EL (cell line): Measurements from ENCODE around the gene SIRT2.

ENCODE experiments used
- DNase-seq: peaks from one replicate; pipeline ENCODE4 v3.0.0-alpha.2; 2016

Gene SIRT2

DNA sequence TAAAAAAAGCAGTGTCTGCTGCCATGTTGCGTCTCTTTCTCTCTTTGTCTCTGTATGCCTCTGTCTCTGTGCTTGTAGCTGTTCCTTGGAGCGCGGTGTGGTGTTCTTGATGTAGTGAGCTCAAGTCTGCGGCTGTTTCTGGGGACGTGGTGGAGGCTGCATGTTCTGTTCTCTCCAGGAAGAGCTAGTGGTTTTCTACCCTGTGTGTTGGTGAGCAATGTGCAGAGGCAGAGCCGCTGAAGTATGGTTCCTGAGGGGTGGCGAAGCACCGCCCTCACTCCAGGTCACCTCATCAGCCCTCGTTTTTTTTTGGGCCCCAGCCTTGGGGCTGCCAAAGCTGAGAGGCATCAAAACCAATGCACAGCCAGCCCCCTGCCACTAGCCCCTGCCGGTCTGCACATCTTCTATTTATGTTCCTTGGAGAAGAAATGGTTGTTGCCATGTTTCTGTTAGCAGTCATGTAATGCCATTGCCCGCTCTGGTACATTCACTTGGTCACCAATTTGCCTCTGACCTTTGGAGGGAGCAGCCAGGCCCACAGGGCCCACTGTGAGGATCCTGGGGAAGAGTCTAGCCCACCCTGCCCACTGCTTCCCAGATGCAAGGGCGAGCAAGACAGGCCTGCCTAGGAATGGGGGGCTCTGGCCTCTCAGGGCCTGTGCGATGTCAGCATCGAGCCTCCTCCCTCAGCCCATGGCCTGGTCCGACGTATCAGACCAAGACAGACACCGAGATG is 56.8 kb downstream of the SIRT2 start:
- DNase-seq: no peak

DNA sequence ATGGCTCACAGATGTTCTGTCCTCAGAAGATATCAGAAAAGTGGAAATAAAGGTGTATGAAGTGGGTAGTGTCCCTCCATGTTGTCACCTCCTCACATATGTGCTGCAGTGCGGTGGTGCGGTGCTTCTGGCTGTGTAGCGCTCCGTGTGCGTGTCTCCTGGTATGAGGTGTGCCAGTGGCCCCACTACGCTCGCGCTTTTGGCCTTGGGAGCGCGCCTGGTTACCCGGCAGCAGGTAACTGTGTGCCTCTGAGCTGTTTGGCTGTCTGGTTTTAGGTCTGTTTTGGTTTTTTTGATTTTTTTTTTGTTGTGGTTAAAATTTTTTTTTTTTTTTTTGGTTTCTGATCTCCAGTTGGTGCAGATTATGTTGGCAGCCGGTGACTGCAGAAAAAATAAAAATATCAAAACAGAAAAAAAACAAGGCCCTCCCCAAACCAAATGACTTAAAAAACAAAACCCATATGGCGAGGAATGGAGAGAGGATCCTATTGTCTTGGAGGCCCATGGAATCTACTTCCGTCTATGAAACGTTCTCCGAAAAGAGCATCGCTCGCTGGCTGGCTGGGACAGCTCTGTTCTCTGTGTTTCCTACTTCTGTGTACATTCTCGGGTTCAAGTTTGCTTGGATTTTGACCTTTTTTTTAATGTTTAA is 57.5 kb downstream of the SIRT2 start:
- no peak for DNase-seq

DNA sequence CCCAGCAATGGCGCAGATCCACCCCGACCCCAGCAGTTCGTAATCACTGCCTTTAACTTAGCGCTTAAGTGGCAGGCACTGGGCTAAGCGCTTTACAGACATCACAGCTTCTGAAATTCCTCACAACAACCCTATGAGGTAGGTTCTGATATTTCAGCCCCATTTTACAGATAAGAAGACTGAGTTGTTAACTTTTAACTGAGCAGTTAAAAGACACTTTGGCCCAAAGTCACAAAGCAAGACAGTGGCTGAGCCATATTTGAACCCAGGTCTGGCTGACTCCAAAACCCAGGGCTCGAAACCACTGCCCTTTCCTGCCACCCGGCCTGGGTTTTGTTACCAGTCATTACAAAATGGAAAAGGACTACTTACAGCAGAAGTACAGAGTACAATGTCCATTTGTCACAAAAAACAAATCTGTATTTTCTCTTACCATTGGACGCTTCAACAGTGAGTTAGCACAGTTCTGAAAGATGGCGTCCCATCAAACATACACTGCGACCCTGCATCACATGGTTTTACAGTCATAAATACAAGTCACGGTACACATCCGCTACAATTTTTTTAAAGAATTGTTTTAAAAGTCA is 58.1 kb downstream of the SIRT2 start:
- no peak for DNase-seq

DNA sequence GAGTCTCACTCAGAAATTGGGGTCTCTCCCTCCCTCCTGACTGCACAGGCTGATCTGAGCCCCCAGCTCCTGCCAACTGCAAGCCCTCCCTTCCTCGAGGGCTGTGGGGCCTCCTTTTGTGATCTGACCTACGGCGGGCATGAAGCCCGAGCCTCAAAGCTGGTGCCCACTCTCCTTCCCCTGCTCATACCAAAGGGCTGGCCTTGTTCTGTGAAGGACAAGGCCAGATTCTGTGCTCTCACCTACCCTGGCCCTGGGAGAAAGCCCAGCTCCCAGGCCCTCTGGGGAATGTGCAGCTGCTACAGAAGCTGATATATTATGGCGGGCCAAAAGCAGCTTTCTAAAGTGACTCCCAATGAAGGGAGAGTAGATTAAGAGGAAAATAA is 58.8 kb downstream of the SIRT2 start:
- no peak for DNase-seq

DNA sequence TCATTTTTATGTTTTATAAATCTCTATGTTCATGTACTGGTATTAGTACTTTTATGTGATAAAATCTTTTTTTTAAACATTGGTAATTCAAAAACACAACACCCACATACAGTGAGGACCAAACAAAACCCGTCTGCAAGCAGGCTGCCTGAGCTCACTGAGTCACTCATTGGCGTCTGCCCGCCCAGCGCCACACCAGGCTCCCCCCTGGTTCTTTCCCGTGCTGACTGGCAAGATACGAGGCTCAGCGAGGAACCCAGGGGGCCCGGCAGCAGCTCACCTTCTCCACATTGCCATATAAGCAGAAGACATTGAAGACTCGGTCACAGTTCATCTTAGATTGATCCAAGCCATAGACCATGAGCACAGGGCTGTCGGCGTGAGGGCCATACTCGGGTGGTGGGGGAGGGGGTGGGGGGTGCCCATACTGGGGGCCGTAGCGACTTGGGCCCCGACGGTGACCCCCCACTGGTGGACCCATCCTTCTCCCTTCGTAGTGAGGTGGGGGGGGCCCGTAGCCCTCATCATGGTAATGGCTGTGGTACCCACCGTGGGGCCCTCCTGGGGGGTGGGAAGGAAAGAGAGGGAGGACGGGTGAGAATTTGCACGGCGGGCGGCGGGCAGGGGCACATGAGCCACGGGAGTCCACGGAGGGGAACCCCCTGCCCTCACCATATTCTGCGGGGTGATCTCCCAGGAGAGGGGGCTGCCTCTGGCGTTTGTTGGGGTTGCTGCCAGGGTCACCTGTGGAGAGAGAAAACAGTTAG is 59.4 kb downstream of the SIRT2 start:
- DNase-seq: peak; percentile 37

DNA sequence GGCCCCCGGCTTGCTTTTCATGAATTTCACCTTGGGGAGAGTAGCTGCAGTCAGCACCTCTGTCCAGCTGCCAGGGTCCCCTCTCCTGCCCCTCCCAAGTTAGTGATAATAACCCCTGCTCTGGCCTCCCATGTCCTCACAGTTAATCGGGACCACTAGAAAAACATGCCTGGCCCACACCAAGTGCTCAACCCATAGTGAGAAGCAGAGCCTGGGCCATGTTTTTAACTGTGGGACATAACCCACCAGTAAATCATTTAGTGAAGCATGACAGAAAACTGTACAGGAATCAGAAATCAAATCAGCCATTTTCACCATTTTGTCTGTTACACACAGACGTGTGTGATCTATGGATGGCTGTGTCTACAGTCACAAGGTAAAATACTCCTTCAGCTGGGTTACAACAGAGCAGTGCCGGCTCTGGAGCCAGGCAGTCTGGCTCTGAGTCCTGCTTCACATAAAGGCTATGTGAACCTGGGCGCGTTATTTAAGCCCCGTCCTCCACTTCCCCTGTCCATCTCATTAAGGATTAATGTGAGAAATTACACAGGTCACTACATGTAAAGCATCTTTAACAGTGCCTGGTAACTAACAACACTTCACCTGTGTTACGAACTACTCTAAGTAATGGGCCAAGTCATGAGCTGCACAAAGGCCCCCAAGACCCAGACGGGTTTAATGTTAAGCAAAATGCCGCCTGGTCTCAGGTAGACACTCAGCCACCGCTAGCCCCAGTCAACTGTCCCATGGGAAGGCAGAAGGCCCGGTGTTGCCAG is 60.2 kb downstream of the SIRT2 start:
- DNase-seq: no peak

DNA sequence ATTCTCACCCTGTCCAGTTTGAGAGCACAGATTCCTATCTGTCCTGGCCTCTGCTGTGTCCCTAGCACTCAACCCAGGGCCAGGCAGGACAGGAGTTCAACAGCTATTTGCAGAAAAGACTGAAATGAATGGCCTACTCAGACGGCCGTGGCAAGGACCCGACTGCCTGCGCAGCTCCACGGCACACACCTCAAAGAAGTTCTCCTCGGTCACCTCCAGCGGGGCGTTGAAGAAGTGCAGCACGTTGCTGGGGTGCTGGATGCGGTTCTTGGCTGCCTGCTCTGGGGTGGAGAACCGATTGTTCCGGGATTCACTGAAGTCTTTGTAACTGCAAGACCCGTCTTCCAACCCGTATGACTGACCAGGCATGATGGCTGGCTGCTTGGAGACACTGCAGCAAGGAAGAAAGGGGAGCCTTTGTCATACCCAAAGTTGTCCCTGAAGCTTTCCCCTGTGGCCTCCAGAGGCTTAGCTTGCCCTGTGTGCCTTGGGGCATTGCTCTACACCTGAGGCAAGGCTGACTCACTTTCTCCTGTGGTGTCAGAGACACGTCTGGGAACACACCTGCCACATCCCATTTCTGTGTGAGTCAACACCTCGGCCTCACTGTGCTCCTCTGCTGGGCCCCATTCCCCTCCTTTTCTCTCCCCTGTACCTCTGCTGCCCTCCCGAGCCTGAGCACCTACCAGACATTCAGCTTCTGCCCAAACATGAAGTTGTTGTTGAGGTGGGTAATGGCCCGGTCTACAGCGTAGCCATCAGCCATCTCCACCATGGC is 61.0 kb downstream of the SIRT2 start:
- no peak for DNase-seq

DNA sequence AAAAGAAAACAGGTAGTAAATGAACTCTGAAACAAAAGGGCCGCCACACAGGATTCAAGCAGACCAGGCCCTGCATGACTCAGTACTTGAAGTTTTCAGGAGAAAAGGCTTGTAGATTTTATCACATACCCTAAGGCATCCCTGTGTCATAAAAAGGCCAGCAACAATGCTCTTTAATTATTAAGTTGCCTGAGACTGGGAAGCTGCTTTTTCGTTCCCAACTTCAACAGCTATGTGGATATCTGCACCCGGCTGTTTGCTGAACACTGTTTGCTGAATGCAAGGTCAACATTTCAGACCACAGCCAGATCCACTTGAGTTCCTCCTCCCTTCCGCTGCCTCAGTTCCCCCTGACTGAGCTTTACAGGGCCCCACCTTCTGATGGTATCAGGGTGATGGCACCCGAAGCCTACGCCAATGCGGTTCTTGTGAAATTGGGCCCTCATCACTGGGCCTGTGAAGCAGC is 61.7 kb downstream of the SIRT2 start:
- DNase-seq: peak; percentile 83

DNA sequence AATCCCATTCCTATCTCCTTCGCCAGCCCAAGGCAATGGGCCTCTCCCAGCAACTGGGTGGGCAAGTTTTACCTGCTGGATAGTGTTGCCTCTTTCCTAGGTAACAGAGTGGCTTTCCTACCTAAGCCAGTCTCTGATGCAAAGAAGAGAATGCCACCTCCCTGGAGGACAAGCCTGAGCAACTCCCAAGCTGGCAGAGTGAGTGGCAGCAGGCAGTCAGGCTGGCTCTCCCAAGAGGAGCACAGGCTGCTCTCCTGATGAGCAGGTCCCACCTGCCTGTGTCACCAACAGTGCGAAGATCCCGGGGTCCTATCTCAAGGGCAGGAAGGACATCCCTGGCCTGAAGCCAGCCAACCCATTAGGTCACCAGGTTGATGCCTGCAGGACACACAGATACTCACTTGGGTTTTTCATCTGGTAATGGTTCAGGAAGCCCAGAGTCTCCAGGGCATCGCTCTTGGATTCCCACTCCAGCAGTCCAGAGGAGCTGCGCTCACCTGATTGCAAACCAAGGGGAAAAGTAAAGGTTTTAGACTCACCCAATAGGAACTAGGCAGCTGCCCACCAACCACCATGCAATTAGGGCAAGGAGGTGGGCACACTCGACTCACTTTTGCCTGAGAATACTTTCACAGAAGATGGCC is 62.3 kb downstream of the SIRT2 start:
- DNase-seq: no peak

DNA sequence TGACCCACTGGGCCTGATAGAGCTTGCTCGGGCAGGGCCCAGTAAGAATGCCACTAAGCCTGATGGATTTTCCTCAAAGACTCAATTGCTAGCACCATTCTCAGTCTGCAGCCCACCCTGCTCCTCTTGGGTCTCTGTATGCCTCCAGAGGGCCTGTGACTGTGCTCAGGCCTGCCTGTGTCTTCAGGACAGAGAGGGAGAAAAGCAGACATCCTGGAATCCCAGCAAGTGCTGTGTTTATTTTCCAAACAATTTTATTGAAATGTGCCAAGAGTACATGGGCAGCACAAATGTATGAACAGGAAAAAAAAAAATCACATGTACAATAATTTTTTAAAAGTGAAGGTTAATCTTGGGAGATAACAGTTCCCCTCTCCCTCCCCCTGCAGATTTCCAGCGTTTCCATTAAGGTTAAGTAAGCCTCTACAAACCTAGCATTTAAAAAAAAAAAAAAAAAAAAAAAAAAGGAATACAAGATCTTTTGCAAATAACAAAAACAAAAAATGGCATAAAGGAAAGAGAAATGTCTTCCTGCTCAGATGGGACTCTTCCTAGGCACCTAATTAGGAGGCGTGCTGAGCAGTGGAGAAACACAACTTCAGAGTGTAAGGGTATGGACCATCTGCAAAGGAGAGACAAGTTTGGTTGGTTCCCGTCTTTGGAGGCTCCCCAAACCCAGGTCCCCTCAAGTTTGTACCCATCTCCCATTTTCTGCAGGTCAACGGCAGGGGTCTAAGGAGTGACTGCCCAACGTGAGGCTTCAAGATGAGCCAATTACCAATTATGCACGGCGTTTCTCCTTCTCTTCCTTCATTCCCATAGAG is 63.0 kb downstream of the SIRT2 start:
- DNase-seq: no peak

DNA sequence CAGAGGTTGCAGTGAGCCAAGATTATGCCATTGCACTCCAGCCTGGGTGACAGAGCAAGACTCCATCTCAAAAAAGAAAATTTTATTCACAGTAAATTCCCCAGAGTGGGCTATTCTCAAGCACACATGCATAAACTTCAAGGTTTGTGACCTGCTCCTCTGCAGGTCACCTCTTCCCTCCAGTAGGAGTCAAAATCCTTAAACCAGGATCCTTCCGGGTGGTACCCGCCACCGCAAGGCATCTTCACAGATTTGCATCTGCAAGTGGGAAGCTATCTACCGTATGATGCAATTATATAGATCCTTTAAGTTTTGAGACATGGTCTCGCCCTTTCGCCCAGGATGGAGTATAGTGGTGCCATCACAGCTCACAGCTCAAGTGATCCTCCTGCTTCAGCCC is 64.8 kb downstream of the SIRT2 start:
- DNase-seq: no peak

DNA sequence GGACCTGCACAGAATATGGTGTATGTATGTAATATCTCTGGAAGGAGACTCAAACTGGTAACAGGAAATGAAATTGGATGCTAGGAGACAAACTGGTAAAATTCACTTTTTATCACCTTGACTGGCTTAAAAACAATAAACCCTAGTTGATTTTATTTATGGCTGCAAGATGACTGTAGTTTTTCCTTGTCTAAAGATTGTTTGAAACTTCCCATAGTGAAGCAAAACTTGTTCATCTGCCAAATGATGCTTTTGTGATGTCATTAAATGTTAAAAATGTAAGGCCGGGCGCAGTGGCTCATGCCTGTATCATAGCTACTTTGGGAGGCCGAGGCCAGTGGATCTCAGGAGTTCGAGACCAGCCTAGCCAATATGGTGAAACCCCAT is 65.3 kb downstream of the SIRT2 start:
- DNase-seq: no peak

DNA sequence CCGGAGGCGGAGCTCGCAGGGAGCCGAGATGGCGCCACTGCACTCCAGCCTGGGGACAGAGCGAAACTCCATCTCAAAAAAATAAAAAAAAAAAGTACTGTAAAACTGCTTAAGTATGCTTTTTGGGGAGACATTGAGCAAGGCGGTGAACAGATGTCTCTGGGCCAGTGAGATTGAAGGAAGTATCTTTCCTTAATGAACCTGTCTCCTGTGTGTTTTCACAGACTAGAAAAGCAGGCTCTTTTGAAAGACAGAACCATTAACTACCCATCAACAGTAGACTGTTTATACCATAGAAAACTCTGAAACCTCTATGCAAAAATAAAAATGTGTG is 66.4 kb downstream of the SIRT2 start:
- no peak for DNase-seq

DNA sequence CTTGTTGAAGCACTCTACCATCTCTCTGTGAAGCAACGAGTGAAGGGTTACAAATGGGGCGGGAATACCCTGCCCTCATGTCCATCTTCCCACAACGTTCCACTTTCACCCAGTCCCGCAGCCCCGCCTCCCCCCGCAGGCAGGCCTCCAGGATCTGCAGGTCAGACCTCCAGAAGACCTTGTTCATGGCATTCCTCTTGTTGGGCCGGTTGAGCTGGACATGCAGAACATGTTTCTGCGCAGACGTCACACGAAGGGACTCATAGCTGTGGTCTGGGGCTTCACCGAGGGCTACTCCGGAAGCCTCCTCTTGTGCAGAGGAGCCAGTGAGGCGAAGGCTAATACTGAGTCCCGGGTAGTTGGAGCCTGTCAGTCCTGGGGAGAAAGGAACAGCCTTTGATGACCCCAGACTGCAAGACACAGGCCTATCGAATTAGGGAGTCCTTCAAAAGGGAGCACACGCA is 68.2 kb downstream of the SIRT2 start:
- DNase-seq: peak; percentile 99

DNA sequence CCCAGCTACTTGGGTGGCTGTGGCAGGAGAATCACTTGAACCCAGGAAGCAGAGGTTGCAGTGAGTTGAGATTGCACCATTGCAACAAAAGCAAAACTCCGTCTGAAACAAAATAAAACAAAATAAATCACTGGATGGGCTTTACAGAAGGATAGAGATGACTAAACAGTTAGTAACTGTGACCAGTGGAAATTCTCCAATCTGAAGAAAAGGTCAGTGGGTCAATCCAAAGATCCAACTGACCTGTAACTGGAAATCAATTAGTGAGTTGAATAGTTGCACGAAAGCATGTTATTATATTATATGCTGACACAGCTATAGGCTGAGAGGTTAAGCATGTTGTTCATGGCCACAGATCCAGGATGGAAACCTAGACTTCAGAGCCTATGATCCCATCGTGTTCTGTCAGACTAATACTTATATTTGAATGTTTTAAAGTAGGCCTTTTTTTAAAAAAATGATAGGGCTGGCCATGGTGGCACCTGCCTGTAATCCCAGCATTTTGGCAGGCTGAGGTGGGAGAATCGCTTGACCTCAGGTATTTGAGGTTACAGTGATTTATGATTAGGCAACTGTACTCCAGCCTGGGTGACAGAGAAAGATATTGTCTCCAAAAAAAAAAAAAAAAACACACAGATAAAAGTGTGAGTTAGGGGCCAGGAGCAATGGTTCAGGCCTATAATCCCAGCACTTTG is 69.2 kb downstream of the SIRT2 start:
- peak; percentile 57 for DNase-seq

DNA sequence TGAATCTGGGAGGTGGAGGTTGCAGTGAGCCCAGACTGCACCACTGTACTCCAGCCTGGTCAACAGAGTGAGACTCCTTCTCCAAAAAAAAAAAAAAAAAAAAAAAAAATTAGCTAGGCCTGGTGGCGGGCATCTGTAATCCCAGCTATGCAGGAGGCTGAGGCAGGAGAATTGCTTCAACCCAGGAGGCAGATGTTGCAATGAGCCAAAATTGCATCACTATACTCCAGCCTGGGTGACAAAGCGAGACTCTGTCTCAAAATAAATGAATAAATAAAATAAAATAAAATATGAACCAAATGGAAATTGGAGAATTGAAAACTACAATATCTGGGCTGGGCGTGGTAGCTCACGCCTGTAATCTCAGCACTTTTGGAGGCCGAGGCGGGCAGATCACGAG is 70.2 kb downstream of the SIRT2 start:
- DNase-seq: peak; percentile 45
